WTC11 (cell line): ENCODE measurements around the gene TOPAZ1.

Experiments used
- CBFB ChIP-seq: sonication (generic); formaldehyde crosslinking; IDR thresholded peaks from 2 replicates; pipeline ENCODE4 v1.8.1; 2022; ENCODE audit warnings: mild to moderate bottlenecking, low read depth, missing genetic modification reagents
- ESRRA ChIP-seq: sonication (generic); formaldehyde crosslinking; IDR thresholded peaks from 2 replicates; pipeline ENCODE4 v1.8.1; 2022; ENCODE audit warnings: mild to moderate bottlenecking, missing genetic modification reagents, borderline replicate concordance
- FOXP1 ChIP-seq: sonication (generic); formaldehyde crosslinking; IDR thresholded peaks from 2 replicates; pipeline ENCODE4 v1.8.0; 2022; ENCODE audit warnings: missing genetic modification reagents, mild to moderate bottlenecking, moderate library complexity, borderline replicate concordance
- IRF2 ChIP-seq: sonication (generic); formaldehyde crosslinking; IDR thresholded peaks from 2 replicates; pipeline ENCODE4 v1.8.0; 2022; ENCODE audit warnings: low read depth, missing genetic modification reagents, borderline replicate concordance
- MAX ChIP-seq: sonication (generic); formaldehyde crosslinking; IDR thresholded peaks from 2 replicates; pipeline ENCODE4 v1.8.0; 2022; ENCODE audit warnings: mild to moderate bottlenecking, missing genetic modification reagents
- NFYB ChIP-seq: sonication (generic); formaldehyde crosslinking; conservative IDR thresholded peaks from 2 replicates; pipeline ENCODE4 v1.8.0; 2022; ENCODE audit warnings: low read depth, missing genetic modification reagents
- SMAD3 ChIP-seq: sonication (generic); formaldehyde crosslinking; IDR thresholded peaks from 2 replicates; pipeline ENCODE4 v1.8.0; 2022; ENCODE audit warnings: missing genetic modification reagents, mild to moderate bottlenecking, borderline replicate concordance
- ZNF416 ChIP-seq: fragments of 250-450 bp; sonication (Bioruptor Pico); IDR thresholded peaks from 2 replicates; pipeline ENCODE4 v1.9.0; 2021; ENCODE audit warnings: mild to moderate bottlenecking, inconsistent platforms
- ZNF423 ChIP-seq: fragments of 250-450 bp; sonication (Bioruptor Pico); IDR thresholded peaks from 2 replicates; pipeline ENCODE4 v2.1.2; 2022; ENCODE audit warnings: mild to moderate bottlenecking, moderate library complexity
- TF ChIP-seq, protein P1 (sequence below): sonication (generic); formaldehyde crosslinking; IDR thresholded peaks from 2 replicates; pipeline ENCODE4 v1.8.0; 2022; ENCODE audit warnings: mild to moderate bottlenecking, missing genetic modification reagents
- TF ChIP-seq, protein P2 (sequence below): fragments of 200-600 bp; IDR thresholded peaks from 2 replicates; pipeline ENCODE4 v1.8.0; 2022; ENCODE audit warnings: antibody characterized with exemption

DNA sequence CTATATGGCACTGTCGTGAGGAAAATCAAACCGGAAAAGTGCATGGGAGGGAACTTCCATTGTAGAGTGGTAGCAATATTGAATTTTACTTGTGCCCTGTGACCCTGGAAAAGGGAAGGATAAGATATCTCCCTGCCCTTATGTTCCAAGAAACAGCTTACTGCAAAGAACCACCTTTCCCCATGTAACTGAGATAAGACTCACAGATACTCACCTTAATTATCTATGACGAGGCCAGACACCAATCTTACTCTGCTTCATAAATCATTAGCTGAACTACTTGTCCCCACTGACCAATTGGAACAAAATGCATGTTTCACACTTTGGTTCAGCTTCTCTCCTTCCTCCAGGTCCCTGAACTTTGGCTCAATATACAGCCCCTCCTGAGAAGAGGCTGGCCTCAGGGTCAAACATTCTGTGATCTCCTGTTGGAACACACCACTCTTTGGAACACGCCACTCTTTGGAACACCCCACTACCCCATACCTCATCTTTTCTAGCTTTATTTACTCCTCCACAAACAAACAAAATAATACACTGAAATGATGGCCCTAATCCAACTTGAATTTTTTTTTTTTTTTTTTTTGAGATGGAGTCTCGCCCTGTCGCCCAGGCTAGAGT is 6.9 kb upstream of the TOPAZ1 start:
- TF ChIP-seq ZNF416 (CRISPR knock-in tag) (no peak), ZNF423 (CRISPR knock-in tag) (no peak), CBFB (CRISPR knock-in tag) (no peak), SMAD3 (CRISPR knock-in tag) (no peak), NFYB (CRISPR knock-in tag) (no peak), MAX (no peak), IRF2 (no peak), ESRRA (CRISPR knock-in tag) (no peak), FOXP1 (CRISPR knock-in tag) (no peak)
- TF ChIP-seq, protein P1, sequence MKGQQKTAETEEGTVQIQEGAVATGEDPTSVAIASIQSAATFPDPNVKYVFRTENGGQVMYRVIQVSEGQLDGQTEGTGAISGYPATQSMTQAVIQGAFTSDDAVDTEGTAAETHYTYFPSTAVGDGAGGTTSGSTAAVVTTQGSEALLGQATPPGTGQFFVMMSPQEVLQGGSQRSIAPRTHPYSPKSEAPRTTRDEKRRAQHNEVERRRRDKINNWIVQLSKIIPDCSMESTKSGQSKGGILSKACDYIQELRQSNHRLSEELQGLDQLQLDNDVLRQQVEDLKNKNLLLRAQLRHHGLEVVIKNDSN (CRISPR knock-in tag) = no peak
- TF ChIP-seq, protein P2, sequence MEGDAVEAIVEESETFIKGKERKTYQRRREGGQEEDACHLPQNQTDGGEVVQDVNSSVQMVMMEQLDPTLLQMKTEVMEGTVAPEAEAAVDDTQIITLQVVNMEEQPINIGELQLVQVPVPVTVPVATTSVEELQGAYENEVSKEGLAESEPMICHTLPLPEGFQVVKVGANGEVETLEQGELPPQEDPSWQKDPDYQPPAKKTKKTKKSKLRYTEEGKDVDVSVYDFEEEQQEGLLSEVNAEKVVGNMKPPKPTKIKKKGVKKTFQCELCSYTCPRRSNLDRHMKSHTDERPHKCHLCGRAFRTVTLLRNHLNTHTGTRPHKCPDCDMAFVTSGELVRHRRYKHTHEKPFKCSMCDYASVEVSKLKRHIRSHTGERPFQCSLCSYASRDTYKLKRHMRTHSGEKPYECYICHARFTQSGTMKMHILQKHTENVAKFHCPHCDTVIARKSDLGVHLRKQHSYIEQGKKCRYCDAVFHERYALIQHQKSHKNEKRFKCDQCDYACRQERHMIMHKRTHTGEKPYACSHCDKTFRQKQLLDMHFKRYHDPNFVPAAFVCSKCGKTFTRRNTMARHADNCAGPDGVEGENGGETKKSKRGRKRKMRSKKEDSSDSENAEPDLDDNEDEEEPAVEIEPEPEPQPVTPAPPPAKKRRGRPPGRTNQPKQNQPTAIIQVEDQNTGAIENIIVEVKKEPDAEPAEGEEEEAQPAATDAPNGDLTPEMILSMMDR = no peak
